ENCODE data around the gene PIEZO2.
"Not testable (repeated sequence)": the region's sequence is repeated elsewhere in the genome, so short reads cannot be mapped to it uniquely, and the experiment has no call there.

The PIEZO2 gene

DNA sequence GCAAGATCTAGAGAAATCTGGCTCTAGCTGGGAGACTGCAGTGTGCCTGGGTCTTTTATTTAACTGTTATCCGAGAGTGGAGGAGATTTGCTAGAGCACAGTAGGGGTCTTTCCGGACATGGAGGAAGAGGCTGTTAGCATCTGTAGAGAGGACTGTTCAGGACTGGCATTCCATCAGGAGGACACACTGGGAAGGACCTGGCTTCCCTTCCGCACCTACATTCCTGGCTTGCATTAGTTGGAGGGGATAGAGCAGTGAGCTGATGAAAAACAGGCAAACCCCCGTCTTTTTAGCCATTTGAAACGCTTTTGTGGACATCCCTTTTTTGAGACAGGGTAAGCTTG lies 874 bp upstream of the PIEZO2 start:
- no peak for DNase-seq (ENCODE audit: low read depth, low spot score)

DNA sequence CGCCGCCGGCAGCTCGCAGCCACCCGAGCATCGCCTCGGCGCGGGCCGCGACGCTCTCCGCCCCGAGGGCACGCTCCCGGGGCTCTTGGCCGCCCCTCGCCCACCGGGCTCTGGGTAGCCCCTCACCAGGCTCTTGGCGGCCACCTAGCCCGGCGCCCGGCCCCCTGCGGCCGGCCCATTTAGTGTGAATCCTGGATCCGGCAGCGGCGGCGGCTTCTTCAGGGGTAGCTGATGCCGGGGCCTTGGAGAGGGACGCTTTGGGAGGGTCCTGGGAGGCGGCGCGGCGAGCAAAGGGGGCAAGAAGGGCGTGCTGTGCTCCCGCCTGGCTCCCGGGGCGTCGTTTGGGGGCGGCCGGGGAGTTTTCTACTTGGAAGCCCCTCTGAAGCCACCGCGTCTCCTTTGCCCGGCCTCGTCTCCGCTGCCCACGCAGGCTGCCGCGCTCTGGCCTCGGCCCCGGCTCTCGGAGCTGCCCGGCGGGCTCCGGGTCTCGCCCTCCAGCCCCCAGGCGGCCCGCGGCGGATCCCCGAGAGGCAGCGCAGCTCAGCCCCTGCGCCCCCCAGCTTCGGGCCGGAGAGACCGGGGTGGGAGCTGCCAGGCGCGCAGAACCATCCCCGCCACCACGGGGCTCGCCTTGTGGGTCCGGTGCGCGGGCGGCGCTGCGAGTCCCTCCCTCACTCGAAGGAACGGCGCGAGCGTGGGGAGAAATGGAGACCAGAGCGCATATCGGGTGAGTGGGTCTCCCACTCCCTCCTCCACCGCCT lies 509 bp downstream of the PIEZO2 start:
- DNase-seq (ENCODE audit: low read depth, low spot score) = no peak

DNA sequence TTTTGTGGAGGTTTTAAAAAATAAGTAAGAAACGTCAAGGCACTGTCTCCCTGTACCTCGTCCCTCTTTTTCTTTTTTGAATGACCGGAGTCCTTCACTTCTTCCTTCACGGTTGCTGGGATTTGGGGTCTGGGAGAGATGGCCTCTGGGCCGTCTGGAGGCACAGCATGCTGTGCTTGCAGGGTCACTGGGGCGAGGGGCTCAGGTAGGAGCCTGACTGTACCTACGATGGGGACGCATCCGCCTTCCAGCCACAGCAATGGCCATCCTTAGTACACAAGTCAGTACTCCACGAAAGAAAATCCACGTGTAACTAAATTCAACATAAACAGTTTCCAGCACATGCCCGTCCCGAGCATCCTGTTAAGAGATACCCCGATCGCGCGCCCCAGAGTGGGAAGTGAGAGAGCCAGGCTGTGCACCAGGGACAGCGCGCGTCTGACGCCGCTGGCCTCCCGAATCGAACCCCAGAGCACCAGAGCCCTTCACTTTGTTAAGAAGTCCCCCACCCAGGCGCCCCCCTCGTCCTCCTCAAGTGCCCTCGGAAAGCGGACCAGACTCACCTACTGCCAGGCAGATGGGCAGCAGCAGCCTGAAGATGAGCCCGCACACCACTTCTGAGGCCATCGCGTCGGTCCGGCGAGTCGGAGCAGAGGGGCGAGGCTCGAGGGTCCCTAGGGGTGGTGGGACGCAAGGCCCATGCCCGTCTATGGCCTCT lies 1.2 kb downstream of the PIEZO2 start:
- no peak for DNase-seq (ENCODE audit: low read depth, low spot score)

DNA sequence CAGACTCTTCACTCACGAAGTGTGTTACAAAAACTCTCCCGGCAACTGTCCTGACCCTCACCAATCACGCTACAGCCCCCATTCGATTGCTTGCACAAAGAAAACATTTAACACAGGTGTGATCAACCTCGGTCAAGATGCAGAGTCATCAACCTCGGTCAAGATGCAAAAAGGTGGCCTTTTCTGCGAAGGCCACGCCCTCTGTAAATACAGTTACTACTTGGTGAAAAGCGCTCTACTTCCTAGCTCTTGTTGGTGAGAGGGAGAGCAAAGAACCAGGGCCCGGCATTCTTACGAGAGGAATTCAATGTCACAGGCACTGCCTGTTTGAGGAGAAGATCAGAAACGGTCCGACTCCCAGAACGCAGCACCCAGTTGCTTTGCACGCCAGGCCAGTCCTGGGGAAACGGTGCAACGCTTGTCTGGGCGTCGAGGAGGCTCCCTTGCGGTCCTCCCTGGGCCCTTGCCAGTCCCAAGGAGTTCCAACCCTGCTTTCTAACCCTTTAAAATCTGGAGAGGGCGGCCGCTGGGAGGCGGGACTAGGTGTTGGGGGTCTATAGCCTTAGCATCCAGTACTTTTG lies 1.9 kb downstream of the PIEZO2 start:
- DNase-seq (ENCODE audit: low read depth, low spot score) = no peak

DNA sequence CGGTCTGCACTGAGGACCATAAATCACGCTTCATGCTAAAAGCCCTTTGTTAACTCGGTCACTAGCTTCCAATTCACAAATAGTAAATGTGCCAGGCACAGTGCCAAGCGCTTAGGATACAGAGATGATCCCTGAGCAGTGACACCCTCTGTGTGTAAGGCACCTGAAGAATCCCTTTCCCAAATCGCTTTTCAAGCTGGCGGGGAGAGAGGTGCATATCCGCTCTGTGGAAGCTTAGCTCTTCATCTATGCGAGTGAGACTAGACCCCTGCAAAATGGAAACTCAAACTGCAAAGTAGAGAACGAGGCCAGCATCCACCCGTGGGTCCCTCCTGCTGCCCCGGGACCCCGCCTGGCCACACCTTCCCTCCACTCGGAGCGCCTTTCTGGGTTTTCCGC lies 2.4 kb downstream of the PIEZO2 start:
- DNase-seq (ENCODE audit: low read depth, low spot score) = no peak

DNA sequence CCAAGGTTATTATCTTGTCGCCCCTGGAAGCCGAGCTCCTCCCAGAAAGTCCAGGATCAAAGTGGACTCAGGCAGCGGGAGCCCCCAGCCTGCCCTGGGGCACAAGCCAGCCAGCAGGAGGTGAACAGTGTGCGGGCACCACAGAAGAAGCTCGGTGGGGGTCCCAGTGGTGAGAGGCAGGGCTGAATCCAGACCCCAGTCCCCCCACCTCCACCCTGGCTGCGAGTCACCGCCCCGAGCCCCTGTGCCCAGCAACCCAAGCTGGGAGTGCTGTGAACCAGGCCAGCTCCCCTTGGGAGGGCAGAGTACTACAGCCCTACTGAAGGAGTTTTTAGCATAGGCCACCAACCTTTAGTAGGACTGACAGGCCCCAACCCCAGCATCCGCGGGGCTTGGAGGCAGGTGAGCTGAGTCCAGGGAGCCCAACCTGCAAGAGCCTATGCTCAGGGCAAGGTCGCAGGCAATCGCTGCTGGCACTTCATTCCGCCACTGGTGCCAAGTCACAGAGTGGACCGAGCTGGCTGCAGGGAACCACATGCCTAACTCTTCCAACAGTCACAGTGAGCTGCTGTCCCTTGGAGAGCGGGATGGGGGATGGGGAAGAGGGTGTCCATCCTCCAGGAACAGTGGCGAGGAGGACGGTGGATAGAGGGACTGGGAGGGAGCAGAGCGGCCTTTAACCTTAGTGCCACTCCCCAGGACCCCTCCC lies 3.0 kb downstream of the PIEZO2 start:
- DNase-seq (ENCODE audit: low read depth, low spot score) = no peak

DNA sequence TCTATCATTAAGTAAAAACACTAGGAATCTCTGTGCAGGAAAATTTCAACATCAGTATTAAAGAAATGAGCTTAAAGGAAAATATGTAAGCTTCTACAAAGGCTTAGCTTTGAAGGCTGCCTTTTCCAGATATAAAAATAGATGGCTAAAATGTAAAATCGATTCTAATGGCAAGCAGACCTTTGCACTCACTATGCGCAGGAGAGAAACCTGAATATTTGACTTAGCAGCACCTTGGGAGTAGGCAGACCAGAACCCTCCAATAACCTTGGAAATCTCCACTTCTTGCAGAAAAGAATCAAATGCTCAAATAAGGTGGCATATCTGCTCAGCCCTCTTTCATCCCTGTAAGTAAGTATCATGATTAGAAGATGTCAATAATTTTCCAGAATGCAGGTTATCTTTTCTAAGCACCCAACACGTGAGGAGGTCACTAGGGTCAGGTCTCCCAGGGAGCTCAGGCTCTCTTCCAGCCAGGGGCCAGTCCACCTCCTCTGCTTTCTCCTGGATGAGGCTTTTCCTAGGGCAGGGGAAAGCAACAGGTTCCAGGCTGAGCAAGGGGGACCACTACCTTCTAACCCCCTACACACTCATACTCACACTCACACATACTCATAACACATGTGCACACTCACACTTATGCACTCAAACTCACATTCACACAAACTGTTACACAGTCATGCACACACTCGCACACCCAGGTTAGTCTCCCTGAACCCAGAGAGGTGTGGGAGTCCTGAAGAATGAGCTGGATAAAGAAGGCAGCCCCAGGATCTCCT lies 3.8 kb downstream of the PIEZO2 start:
- DNase-seq (ENCODE audit: low read depth, low spot score) = no peak

DNA sequence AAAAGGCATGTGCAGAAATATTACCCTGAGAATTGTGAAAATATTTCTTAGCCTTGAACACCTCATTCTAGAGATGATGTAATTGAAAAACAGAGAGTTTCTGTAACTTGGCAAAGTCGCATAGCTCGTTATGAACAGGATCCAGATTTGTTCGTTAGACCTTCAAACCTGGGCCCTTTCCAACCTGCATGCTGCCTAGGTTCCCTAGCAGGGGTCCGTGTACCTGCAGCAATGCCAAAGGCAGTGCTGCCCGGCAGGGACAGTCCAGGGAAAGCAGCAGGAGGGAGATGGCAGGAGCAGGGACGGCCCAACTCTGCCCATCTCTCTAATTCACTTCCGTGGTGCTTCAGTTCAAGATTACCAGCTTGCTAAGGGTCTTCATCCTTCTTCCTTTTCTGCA lies 12.0 kb downstream of the PIEZO2 start:
- no peak for DNase-seq (ENCODE audit: low read depth, low spot score)

DNA sequence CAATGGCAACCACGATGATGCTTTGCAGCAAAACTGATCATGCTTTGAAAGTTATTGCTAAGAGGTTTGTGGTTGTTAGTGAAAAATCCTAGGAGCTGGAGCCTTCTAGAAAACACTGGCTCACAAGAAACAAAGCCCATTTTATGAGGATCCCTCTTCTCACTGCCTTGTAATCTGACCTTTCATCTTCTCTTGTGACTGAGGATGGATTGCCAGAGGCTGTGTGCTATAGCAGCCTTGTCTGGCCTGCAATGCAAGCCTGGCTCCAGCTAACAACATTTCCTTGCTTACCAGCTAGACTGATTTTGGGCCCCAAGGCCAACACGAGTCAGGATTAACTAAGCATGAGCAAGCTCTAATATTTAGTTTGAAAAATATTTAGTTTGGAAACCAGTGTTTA lies 13.1 kb downstream of the PIEZO2 start:
- no peak for DNase-seq (ENCODE audit: low read depth, low spot score)

DNA sequence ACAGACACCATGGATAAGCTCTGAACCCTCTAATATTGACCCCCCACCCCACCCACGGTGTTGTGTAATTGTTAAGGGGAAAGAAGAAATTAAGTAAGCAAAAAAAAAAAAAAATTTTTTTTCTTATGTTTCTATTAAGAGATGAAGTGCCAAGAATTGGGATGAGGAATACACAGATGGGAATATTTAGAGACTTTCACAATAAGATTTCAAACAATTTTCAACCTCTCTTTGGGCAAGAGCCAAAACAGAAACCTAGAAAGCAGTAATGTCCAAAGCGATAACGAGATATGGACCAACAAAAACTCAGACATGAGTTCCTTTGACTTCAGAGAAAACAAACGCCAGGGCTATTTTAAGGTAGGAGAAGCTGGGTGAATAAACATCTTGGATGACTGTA lies 14.4 kb downstream of the PIEZO2 start:
- DNase-seq (ENCODE audit: low read depth, low spot score) = peak; percentile 15

DNA sequence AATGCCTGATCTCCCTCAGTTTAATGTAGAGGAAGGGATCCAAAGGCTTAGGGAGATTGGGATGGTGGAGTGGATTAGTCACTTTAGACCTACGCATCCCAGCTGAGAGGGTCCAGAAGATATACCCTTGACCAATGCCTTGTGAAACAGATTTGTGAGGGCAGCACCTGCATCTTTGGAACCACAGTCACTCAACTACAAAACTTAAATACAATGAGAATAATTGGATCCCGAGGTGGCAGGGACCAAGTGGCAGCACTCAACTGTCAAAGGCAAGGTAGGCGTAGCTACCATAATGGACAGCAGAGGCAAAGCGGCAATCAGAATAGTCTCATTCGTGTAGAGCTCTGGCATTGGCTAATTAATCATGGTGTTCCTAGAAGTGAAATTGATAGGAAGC lies 20.3 kb downstream of the PIEZO2 start:
- DNase-seq (ENCODE audit: low read depth, low spot score) = not testable (repeated sequence)

DNA sequence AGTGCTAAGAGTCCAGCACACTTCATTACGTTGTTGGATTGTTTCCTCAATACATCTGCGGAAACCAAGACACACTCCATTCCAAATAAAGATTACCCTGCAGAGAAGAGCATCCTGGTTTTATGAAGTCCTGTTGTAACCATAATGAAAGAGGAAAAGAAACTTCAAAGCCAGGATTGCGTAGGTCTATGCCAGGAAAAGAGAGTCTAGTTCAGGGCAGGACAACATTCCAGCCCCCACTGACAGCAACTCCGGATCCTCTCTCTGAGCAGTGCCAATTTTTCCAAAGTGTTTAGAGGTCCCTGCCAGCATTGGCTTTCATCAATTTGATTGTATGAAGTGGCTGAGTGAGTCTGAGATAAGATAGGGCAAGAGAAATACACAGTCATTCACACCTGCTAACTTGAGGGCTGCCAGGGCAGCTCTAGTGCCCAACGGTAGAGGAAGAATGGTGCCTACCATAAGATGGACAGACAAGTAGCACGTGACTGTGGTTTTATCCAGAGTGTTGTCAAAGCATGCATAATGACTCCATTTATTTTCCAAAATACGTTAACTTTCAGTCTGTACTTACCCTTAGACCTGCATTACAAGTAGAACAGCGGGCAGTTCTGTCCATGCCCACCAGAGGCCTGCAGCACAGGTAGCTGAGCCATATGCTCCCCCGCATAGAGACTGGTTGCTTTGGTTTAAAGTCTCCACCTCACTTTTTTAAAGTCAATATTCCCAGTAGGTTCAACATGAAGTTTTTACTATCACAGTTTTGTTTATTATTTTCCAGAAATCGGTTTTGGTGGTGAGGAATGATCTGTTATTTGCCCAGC lies 23.7 kb downstream of the PIEZO2 start:
- DNase-seq (ENCODE audit: low read depth, low spot score) = no peak

DNA sequence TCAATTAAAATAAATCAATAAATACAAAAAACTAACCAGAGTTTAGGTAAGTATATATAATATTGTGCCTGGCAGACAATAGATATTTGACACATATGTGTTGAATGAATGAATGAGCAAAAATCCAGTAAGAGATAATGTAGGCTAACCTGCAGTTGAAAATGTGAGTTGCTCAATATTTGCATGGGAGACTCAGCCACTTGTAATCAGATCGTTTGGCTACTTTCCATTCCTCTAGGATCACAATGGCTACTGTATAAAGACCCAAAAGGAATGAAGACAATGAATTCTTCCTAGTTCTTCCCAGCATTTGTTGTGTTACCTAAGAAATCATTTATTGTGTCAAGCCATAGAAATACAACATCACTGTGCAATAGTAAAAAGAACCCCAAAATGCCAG lies 25.3 kb downstream of the PIEZO2 start:
- no peak for DNase-seq (ENCODE audit: low read depth, low spot score)

DNA sequence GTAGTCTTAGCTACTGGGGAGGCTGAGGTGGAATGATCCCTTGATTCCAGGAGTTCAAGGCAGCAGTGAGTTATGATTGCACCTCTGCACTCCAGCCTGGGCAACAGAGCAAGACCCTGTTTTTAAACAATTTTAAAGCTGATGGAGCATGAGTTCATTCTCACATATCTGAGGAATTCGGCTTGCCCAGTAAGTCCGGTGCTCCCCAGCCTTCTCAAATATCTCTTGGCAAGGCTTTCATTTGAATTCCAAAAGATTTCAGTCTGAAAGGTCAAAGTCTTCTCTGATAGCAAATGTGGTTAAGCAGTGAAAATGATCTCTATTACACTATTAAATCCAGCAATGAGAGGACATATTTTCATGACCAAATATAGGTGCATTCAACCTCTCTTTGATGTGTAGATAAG lies 27.9 kb downstream of the PIEZO2 start:
- DNase-seq (ENCODE audit: low read depth, low spot score) = no peak

DNA sequence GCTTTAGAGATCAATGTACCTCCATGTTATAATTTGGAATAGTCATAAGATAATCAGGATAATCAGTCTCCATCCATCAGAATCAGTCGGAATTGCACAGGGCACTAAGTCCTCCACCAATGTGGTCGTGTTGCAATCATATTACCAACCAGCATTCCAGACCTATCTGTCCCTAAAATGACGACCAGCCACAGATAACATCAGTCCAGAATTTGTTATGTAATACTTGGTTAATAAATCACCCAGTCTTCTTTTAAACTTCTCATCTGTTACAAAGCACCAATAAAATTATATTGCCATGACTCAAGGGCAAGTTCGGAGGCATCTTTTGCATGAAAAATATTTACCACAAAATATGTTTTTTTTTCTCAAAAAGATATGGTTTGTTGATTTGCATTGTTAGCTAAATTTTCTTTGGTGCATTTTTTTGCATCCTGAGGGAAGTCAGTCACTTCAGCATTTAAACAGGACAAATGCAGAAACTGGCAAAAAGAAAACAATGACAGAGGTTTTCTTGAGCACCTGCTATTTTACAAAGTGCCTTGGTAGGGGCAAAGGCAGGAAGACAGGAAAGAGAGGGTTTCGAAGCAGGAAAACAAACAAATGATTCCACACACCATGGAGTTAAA lies 29.3 kb downstream of the PIEZO2 start:
- DNase-seq (ENCODE audit: low read depth, low spot score) = no peak

DNA sequence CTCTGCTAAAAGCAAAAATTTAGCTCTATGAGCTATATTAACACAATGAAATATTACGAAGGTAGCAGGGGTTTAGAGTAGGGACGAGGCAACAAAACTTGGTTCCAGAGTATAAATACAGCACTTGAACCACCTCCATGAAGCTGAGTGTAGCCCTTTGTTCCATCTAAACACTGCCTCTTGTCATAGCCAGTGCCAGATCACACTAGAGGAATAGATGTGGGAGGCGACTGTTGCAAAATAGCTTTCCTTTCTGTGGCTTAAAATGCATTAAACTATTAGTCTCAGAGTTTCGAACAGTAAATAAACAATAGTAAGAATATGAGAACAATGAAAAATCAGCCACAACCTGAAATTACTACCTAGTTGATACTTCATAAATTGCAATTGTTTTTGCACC lies 29.8 kb downstream of the PIEZO2 start:
- no peak for DNase-seq (ENCODE audit: low read depth, low spot score)

DNA sequence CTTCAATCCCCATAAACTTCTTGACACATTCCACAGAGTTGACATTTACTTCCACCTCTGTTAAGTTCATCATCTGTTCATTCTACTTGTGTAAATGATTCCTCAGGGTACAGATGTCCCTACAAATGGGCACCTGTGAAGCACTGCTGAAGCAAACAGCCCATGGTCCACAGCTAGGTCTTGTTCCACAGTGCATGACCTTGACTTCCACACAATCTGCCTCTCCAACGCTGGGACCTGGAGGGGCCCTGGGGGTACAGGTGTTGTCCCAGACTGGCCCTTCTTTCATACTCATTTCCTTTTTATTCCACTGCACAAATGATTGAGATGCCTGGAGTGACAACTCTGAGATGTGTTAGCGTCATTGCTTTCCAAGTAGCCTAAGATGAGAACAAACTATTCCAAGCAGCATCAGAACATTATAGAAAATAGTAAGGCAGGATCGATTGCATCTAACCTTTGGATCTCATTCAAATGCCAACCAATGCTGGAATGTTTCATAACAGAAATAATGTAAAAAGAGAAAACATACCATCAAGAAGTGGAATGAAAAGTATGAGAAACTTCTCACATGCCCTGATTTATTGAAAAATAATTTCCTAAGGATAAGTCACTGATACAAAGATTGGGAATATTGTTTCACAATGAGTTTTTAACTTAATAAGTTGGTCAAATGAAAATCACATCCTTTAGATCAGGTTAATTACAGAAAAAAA lies 31.2 kb downstream of the PIEZO2 start:
- DNase-seq (ENCODE audit: low read depth, low spot score) = no peak

DNA sequence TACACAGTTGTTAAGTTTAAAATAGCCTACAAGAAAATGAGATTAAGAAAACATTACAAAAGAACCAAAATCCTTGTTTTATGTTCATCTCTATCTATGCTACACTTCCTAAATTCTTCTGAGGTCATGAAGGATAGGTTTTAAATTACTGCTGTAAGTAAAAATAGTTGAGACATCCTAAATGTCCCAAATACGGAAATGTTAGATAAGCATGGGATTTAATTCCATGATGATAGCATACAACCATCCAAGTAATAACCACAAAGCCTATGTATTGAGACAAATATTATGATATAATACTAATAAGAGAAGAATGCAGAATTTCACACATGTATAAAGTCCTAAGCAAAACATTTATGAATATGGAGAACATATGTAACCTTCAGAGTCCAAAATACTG lies 34.1 kb downstream of the PIEZO2 start:
- no peak for DNase-seq (ENCODE audit: low read depth, low spot score)

DNA sequence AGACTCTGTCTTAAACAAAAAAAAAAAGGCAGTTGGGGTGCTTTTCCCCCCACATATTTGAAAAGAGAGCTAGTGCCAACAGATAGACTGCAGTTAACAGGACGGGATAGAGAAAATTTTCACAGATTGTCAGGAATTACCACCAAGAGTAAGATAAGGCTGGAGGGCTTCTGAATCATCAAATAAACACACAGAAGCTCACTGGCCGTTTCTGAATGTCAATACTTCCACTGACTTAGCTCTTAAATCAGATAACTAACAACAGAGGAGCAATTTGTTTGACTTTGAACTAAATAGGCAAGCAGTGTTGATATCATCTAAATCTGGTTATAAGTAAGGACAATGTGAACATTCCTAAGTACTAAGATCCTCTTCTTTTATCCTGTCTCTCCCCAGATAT lies 34.7 kb downstream of the PIEZO2 start:
- no peak for DNase-seq (ENCODE audit: low read depth, low spot score)

DNA sequence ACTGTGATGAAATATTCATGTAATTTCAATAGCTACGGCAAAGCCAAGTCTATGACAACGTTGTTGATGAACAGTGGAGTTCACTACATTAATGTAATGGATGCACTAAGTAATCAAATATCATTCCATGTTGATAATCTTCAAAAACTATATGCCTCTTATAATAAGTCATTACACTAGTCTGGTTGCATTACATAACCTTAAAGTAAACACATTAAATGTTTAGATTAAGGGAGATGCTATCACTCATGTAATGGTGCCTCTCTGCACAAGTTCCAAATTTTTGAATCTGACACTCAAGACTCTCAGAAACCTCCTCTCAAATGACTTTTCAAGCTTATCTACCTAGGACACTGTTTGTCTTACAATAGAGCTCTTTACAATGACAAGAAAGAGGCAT lies 35.4 kb downstream of the PIEZO2 start:
- no peak for DNase-seq (ENCODE audit: low read depth, low spot score)

All from smooth muscle cell of the brain vasculature (primary cell).